HCT116 (cell line): ENCODE measurements around the gene IL1RAP.

Source experiments
- CEBPB ChIP-seq: IDR thresholded peaks from 2 replicates; pipeline ENCODE4 v1.6.1; 2012; ENCODE audit warnings: low read depth
- EGR1 ChIP-seq: IDR thresholded peaks from 2 replicates; pipeline ENCODE4 v1.6.1; 2012; ENCODE audit warnings: low read depth
- ELF1 ChIP-seq: IDR thresholded peaks from 2 replicates; pipeline ENCODE4 v1.6.1; 2012; ENCODE audit warnings: low read depth, borderline replicate concordance
- EZH2 ChIP-seq: fragments of 200-600 bp; sonication (generic); IDR thresholded peaks from 2 replicates; pipeline ENCODE4 v1.6.1; 2017; ENCODE audit warnings: antibody characterized with exemption, mixed run types
- POLR2A ChIP-seq: IDR thresholded peaks from 2 replicates; pipeline ENCODE4 v1.7.0; 2011; ENCODE audit warnings: borderline replicate concordance; ENCODE audit not compliant: insufficient read depth, insufficient read length; ENCODE audit errors: extremely low read depth
- POLR2AphosphoS5 ChIP-seq: IDR thresholded peaks from 2 replicates; pipeline ENCODE4 v1.6.1; 2011; ENCODE audit warnings: mild to moderate bottlenecking, low read depth, low read length, moderate library complexity
- SIN3A ChIP-seq: IDR thresholded peaks from 2 replicates; pipeline ENCODE4 v1.6.1; 2012; ENCODE audit warnings: low read depth
- SP1 ChIP-seq: IDR thresholded peaks from 2 replicates; pipeline ENCODE4 v1.6.1; 2012; ENCODE audit warnings: low read depth
- YY1 ChIP-seq: IDR thresholded peaks from 2 replicates; pipeline ENCODE4 v1.6.1; 2011; ENCODE audit warnings: low read length, low read depth, moderate library complexity, mild to moderate bottlenecking; ENCODE audit not compliant: insufficient replicate concordance; ENCODE audit errors: extremely low read depth
- ZBTB33 ChIP-seq: IDR thresholded peaks from 2 replicates; pipeline ENCODE4 v1.6.1; 2011; ENCODE audit warnings: mild to moderate bottlenecking, low read length, moderate library complexity; ENCODE audit not compliant: insufficient replicate concordance; ENCODE audit errors: extremely low read depth
- ZFX ChIP-seq: fragments of 450-650 bp; IDR thresholded peaks from 2 replicates; pipeline ENCODE4 v1.6.1; 2017
- ZNF274 ChIP-seq: fragments of 200-500 bp; sonication (Bioruptor generic); IDR thresholded peaks from 2 replicates; pipeline ENCODE4 v1.6.1; 2014; ENCODE audit warnings: mild to moderate bottlenecking, low read depth, low read length, inconsistent platforms
- TF ChIP-seq, protein P1 (sequence below): IDR thresholded peaks from 2 replicates; pipeline ENCODE4 v1.6.1; 2012; ENCODE audit warnings: low read depth
- TF ChIP-seq, protein P2 (sequence below), 3 experiments: fragments of 200-600 bp in 1 of 3; sonication (generic) in 1 of 3; IDR thresholded peaks in 2 of 3; conservative IDR thresholded peaks in 1 of 3; 2 replicates each; pipeline ENCODE4 v1.5.1; 2012 to 2017; ENCODE audit warnings: low read depth in 2 of 3, low read length in 2 of 3, antibody characterized with exemption in 1 of 3, borderline replicate concordance in 1 of 3, control low read depth in 1 of 3, mild to moderate bottlenecking in 1 of 3, mixed read lengths in 1 of 3, mixed run types in 1 of 3, moderate library complexity in 1 of 3; ENCODE audit not compliant: insufficient read depth in 1 of 3

GRCh38 chr3:190595179-190595795, 81.4 kb downstream of the IL1RAP start:
- TF ChIP-seq POLR2AphosphoS5 = no peak
- TF ChIP-seq, protein P1, sequence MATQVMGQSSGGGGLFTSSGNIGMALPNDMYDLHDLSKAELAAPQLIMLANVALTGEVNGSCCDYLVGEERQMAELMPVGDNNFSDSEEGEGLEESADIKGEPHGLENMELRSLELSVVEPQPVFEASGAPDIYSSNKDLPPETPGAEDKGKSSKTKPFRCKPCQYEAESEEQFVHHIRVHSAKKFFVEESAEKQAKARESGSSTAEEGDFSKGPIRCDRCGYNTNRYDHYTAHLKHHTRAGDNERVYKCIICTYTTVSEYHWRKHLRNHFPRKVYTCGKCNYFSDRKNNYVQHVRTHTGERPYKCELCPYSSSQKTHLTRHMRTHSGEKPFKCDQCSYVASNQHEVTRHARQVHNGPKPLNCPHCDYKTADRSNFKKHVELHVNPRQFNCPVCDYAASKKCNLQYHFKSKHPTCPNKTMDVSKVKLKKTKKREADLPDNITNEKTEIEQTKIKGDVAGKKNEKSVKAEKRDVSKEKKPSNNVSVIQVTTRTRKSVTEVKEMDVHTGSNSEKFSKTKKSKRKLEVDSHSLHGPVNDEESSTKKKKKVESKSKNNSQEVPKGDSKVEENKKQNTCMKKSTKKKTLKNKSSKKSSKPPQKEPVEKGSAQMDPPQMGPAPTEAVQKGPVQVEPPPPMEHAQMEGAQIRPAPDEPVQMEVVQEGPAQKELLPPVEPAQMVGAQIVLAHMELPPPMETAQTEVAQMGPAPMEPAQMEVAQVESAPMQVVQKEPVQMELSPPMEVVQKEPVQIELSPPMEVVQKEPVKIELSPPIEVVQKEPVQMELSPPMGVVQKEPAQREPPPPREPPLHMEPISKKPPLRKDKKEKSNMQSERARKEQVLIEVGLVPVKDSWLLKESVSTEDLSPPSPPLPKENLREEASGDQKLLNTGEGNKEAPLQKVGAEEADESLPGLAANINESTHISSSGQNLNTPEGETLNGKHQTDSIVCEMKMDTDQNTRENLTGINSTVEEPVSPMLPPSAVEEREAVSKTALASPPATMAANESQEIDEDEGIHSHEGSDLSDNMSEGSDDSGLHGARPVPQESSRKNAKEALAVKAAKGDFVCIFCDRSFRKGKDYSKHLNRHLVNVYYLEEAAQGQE = no peak
- TF ChIP-seq, protein P2, sequence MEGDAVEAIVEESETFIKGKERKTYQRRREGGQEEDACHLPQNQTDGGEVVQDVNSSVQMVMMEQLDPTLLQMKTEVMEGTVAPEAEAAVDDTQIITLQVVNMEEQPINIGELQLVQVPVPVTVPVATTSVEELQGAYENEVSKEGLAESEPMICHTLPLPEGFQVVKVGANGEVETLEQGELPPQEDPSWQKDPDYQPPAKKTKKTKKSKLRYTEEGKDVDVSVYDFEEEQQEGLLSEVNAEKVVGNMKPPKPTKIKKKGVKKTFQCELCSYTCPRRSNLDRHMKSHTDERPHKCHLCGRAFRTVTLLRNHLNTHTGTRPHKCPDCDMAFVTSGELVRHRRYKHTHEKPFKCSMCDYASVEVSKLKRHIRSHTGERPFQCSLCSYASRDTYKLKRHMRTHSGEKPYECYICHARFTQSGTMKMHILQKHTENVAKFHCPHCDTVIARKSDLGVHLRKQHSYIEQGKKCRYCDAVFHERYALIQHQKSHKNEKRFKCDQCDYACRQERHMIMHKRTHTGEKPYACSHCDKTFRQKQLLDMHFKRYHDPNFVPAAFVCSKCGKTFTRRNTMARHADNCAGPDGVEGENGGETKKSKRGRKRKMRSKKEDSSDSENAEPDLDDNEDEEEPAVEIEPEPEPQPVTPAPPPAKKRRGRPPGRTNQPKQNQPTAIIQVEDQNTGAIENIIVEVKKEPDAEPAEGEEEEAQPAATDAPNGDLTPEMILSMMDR (IDR thresholded peaks at IDR 0.05 in 2 of 3, conservative IDR thresholded peaks at IDR 0.05 in 1 of 3; ENCODE audit: borderline replicate concordance in 1 of 3, insufficient read depth in 1 of 3, low read depth in 2 of 3, low read length in 2 of 3) = no peak
- no peak for TF ChIP-seq POLR2A
- TF ChIP-seq EZH2 = no peak
- TF ChIP-seq EGR1 = no peak
- no peak for TF ChIP-seq ELF1
- no peak for TF ChIP-seq CEBPB
- no peak for TF ChIP-seq YY1
- no peak for TF ChIP-seq SP1
- TF ChIP-seq SIN3A = no peak
- TF ChIP-seq ZFX = no peak
- TF ChIP-seq ZNF274 = no peak
- TF ChIP-seq ZBTB33 = no peak
